ENCODE measurements around the gene DEXI. TPM values are rescaled to one million over a fixed set of nuclear protein-coding genes. Genes with fewer than 3 reads are reported as not detected.

Gene DEXI
- total and polyA plus RNA-seq, 2 of the 13 experiments (the other 11 are each of a cell fraction or from before 2014, with no cell fraction given), result 51.5 to 70.4 TPM

DNA sequence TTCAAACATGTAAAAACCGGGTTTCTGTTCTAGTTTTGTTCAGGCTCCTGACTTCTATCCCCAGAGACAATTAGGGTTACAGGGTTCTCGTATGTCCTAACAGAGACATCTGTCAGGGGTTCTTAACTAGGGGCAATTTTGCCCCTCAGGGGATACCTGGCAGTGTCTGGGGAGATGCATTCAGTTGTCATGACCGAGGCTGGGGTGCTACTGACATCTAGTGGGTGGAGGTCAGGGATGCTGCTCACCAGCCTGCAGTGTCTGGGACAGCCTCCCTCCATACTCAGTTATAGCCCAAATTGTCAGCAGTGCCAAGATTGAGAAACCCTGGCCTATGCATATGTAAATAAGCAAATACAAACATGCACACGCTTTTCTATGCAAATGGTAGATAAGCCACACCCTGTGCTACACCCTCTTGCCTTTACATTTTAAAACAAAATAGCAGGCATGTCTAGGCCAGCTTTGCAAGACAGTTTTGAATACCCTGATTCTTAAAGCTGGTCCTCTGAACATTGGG lies 39.5 kb upstream of the DEXI start (continued):
- TF ChIP-seq, protein P1, sequence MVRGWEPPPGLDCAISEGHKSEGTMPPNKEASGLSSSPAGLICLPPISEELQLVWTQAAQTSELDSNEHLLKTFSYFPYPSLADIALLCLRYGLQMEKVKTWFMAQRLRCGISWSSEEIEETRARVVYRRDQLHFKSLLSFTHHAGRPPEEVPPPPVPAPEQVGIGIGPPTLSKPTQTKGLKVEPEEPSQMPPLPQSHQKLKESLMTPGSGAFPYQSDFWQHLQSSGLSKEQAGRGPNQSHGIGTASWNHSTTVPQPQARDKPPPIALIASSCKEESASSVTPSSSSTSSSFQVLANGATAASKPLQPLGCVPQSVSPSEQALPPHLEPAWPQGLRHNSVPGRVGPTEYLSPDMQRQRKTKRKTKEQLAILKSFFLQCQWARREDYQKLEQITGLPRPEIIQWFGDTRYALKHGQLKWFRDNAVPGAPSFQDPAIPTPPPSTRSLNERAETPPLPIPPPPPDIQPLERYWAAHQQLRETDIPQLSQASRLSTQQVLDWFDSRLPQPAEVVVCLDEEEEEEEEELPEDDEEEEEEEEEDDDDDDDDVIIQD (CRISPR knock-in tag; IDR thresholded peaks at IDR 0.05; ENCODE audit: low read depth), result 0 out of 2 replicates have a peak, but pooled peaks have one; percentile 69
- no peak for TF ChIP-seq BORCS8-MEF2B (CRISPR knock-in tag; IDR thresholded peaks at IDR 0.05)
- TF ChIP-seq, protein P2, sequence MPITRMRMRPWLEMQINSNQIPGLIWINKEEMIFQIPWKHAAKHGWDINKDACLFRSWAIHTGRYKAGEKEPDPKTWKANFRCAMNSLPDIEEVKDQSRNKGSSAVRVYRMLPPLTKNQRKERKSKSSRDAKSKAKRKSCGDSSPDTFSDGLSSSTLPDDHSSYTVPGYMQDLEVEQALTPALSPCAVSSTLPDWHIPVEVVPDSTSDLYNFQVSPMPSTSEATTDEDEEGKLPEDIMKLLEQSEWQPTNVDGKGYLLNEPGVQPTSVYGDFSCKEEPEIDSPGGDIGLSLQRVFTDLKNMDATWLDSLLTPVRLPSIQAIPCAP (CRISPR knock-in tag; IDR thresholded peaks at IDR 0.05; ENCODE audit: low read depth), result no peak
- no peak for TF ChIP-seq ZEB1 (IDR thresholded peaks at IDR 0.05; ENCODE audit: insufficient replicate concordance, low read depth)
- TF ChIP-seq ZNF484 (CRISPR knock-in tag; IDR thresholded peaks at IDR 0.05; ENCODE audit: borderline replicate concordance, low read depth), result no peak
- TF ChIP-seq HCFC1 (IDR thresholded peaks at IDR 0.05; ENCODE audit: low read depth, low read length), result no peak
- TF ChIP-seq, protein P3, sequence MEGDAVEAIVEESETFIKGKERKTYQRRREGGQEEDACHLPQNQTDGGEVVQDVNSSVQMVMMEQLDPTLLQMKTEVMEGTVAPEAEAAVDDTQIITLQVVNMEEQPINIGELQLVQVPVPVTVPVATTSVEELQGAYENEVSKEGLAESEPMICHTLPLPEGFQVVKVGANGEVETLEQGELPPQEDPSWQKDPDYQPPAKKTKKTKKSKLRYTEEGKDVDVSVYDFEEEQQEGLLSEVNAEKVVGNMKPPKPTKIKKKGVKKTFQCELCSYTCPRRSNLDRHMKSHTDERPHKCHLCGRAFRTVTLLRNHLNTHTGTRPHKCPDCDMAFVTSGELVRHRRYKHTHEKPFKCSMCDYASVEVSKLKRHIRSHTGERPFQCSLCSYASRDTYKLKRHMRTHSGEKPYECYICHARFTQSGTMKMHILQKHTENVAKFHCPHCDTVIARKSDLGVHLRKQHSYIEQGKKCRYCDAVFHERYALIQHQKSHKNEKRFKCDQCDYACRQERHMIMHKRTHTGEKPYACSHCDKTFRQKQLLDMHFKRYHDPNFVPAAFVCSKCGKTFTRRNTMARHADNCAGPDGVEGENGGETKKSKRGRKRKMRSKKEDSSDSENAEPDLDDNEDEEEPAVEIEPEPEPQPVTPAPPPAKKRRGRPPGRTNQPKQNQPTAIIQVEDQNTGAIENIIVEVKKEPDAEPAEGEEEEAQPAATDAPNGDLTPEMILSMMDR (CRISPR knock-in tag; IDR thresholded peaks at IDR 0.05), result peak; percentile 68
- TF ChIP-seq, protein P4, sequence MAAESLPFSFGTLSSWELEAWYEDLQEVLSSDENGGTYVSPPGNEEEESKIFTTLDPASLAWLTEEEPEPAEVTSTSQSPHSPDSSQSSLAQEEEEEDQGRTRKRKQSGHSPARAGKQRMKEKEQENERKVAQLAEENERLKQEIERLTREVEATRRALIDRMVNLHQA (CRISPR knock-in tag; IDR thresholded peaks at IDR 0.05), result no peak
- TF ChIP-seq, protein P5, sequence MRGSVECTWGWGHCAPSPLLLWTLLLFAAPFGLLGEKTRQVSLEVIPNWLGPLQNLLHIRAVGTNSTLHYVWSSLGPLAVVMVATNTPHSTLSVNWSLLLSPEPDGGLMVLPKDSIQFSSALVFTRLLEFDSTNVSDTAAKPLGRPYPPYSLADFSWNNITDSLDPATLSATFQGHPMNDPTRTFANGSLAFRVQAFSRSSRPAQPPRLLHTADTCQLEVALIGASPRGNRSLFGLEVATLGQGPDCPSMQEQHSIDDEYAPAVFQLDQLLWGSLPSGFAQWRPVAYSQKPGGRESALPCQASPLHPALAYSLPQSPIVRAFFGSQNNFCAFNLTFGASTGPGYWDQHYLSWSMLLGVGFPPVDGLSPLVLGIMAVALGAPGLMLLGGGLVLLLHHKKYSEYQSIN (CRISPR knock-in tag; IDR thresholded peaks at IDR 0.05; ENCODE audit: borderline replicate concordance), result no peak
- peak; percentile 48; the same call in 1 of the 2 replicates for TF ChIP-seq POGZ (CRISPR knock-in tag; IDR thresholded peaks at IDR 0.05)
- TF ChIP-seq KDM3A (CRISPR knock-in tag; IDR thresholded peaks at IDR 0.05; ENCODE audit: low read depth), result no peak
- no peak for TF ChIP-seq RBAK (CRISPR knock-in tag; IDR thresholded peaks at IDR 0.05)
- TF ChIP-seq TEAD3 (CRISPR knock-in tag; optimal IDR thresholded peaks at IDR 0.05; ENCODE audit: borderline replicate concordance), result peak; percentile 37
- TF ChIP-seq MAZ (IDR thresholded peaks at IDR 0.05; ENCODE audit: borderline replicate concordance, low read depth, low read length), result no peak
- TF ChIP-seq MAZ (CRISPR knock-in tag; IDR thresholded peaks at IDR 0.05; ENCODE audit: low read depth), result no peak
- no peak for TF ChIP-seq ZNF235 (CRISPR knock-in tag; IDR thresholded peaks at IDR 0.05; ENCODE audit: borderline replicate concordance)
- no peak for TF ChIP-seq ZNF713 (CRISPR knock-in tag; IDR thresholded peaks at IDR 0.05)
- TF ChIP-seq, protein P6, sequence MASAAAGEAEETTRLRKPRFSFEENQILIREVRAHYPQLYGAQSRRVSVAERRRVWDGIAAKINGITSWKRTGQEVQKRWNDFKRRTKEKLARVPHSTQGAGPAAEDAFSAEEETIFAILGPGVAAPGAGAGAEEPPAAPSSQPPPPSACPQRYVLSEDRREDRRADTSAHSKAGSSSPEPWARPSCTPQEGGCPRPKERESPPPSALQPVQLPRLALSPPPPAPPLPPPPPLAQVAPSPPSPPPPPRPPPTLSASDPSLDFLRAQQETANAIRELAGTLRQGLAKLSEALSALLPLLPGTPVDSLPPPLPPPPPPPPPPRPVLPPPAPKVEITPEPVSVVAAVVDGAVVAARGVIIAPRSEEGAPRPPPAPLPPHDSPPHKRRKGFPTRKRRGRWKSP (CRISPR knock-in tag; IDR thresholded peaks at IDR 0.05), result no peak
- no peak for TF ChIP-seq NAIF1 (CRISPR knock-in tag; IDR thresholded peaks at IDR 0.05; ENCODE audit: borderline replicate concordance)
- TF ChIP-seq ZNF263 (CRISPR knock-in tag; IDR thresholded peaks at IDR 0.05), result no peak
- TF ChIP-seq HOXA3 (CRISPR knock-in tag; IDR thresholded peaks at IDR 0.05), result peak; percentile 43; the same call in 1 of the 2 replicates
- TF ChIP-seq FOXO1 (CRISPR knock-in tag; IDR thresholded peaks at IDR 0.05), result no peak
- peak; percentile 59 for TF ChIP-seq STAG1 (CRISPR knock-in tag; IDR thresholded peaks at IDR 0.05)
- no peak for TF ChIP-seq SKI (IDR thresholded peaks at IDR 0.05; ENCODE audit: partially characterized antibody)
- no peak for TF ChIP-seq ZKSCAN5 (CRISPR knock-in tag; IDR thresholded peaks at IDR 0.05)
- TF ChIP-seq GATAD1 (CRISPR knock-in tag; IDR thresholded peaks at IDR 0.05), result no peak
